Ramos (cell line): Measurements from ENCODE around the gene GAPDHS.

Experiments used
- in situ Hi-C: fragments of 300-500 bp; cut with MboI; formaldehyde crosslinking; loops from one replicate; pipeline ENCODE4 v1.14.3; 2022; ENCODE audit warnings: low sequenced_read_pairs; ENCODE audit not compliant: unreplicated experiment

GAPDHS gene

GRCh38 chr19:35509861-35510625 lies 23.2 kb upstream of the GAPDHS start:
- in situ Hi-C loops = no loop called here

GRCh38 chr19:35510626-35510964 lies 22.7 kb upstream of the GAPDHS start:
- in situ Hi-C loops = no loop called here

- in situ Hi-C loops = no loop called here
Observed at GRCh38 chr19:35511337-35511736, 21.9 kb upstream of the GAPDHS start.

GRCh38 chr19:35512831-35513627 lies 20.2 kb upstream of the GAPDHS start:
- in situ Hi-C loops = no loop called here

- in situ Hi-C loops = no loop called here
Observed at GRCh38 chr19:35513628-35514281, 19.5 kb upstream of the GAPDHS start, which contains the start of gene DMKN. DMKN (minus strand) TSS chr19:35513649; CDS start chr19:35513475, 174 bp downstream.

- in situ Hi-C loops = no loop called here
Observed at GRCh38 chr19:35514282-35514809, 18.9 kb upstream of the GAPDHS start.

- in situ Hi-C loops = no loop called here
Observed at GRCh38 chr19:35516310-35516709, 16.9 kb upstream of the GAPDHS start.

- in situ Hi-C loops = no loop called here
Observed at GRCh38 chr19:35517342-35517741, 15.9 kb upstream of the GAPDHS start.

- in situ Hi-C loops = no loop called here
Observed at GRCh38 chr19:35518313-35518712, 14.9 kb upstream of the GAPDHS start.

GRCh38 chr19:35519291-35519690 lies 14.0 kb upstream of the GAPDHS start:
- in situ Hi-C loops = no loop called here

GRCh38 chr19:35521124-35521743 lies 12.0 kb upstream of the GAPDHS start:
- in situ Hi-C loops = no loop called here

- in situ Hi-C loops = no loop called here
Observed at GRCh38 chr19:35522745-35523327, 10.4 kb upstream of the GAPDHS start.

GRCh38 chr19:35524181-35524837 lies 8.9 kb upstream of the GAPDHS start:
- in situ Hi-C loops = no loop called here

GRCh38 chr19:35525873-35526272 lies 7.4 kb upstream of the GAPDHS start:
- in situ Hi-C loops = no loop called here

GRCh38 chr19:35528218-35529038 lies 4.8 kb upstream of the GAPDHS start, which contains the start of gene SBSN:
SBSN (minus strand) TSS chr19:35528311; CDS start chr19:35528281, 30 bp downstream.
- in situ Hi-C loops = no loop called here

GRCh38 chr19:35529241-35530218 lies 3.7 kb upstream of the GAPDHS start:
- in situ Hi-C loops = no loop called here

- in situ Hi-C loops = no loop called here
Observed at GRCh38 chr19:35531291-35531690, 2.0 kb upstream of the GAPDHS start.
